ENCODE measurements around the gene CDON. TPM values are rescaled to one million over a fixed set of nuclear protein-coding genes. Genes with fewer than 3 reads are reported as not detected.

The CDON gene
- total RNA-seq, 1 donor from 2014 or later: 1.3 TPM

DNA sequence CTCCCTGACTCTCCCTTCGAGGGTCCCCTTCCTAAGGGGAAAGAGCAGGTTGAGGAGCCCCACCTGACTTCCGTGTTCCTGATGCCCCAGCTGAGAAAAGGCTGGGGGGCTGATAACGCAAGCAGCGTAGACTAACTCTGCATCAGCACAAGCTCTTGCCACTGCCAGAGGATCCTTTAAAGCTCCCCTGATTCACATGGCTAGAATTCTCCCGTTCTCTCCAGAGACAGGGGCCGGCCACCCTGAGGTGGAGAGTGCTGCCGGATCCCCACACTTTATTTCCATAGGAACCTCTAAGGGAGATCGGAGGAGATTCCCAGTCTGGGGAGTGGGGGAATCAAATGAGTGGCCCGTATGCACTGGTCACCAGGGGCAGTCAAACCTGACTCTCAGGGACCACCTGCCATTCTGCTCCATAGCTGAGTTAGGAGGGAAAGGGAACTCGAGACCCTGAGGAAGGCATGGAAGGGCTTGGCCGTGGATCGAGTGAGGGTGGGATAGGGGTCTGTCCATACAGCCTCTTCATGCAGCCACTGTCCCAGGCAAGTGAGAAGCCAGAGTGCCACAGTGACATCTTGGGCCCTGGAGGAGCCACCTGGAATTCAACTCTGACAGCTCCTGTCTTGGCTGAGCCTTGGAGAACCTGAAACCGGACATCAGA, 118.2 kb downstream of the CDON start:
- no peaks in the 10 kb centered on the region for H3K27me3 Mint-ChIP-seq (ENCODE audit: insufficient read depth)
- intact Hi-C loops (cut with micrococcal nuclease): loop anchor here (5.0 kb wide), 1 partner anchor 118 kb away; the partner anchor contains the start of gene CDON

GRCh38 chr11:125943661-125944349, 118.9 kb downstream of the CDON start:
- no peaks in the 10 kb centered on the region for H3K9me3 Mint-ChIP-seq
- no peaks in the 10 kb centered on the region for H3K36me3 Mint-ChIP-seq (ENCODE audit: low read depth)
- no peaks in the 10 kb centered on the region for H3K27me3 Mint-ChIP-seq (ENCODE audit: insufficient read depth)
- no peaks in the 10 kb centered on the region for H3K4me1 Mint-ChIP-seq (ENCODE audit: low read depth)
- DNase-seq (ENCODE audit: low spot score): no peak
- no peak overlapping the region for H3K4me3 Mint-ChIP-seq
- intact Hi-C loops (cut with micrococcal nuclease): loop anchor here (5.0 kb wide), 1 partner anchor 118 kb away; the partner anchor contains the start of gene CDON
- H3K27ac Mint-ChIP-seq: no peak overlapping the region

More for the DNA sequence above, 118.2 kb downstream of the CDON start:
- Mint-ChIP-seq H3K9me3 (no peaks in the 10 kb centered on the region), H3K27ac (no peak overlapping the region), H3K4me1 (ENCODE audit: low read depth) (no peaks in the 10 kb centered on the region), H3K36me3 (ENCODE audit: low read depth) (no peaks in the 10 kb centered on the region), H3K4me3 (no peak overlapping the region)
- no peak for DNase-seq (ENCODE audit: low spot score)

- no peak for DNase-seq (ENCODE audit: low spot score)
- no peaks in the 10 kb centered on the region for H3K9me3 Mint-ChIP-seq
- no peaks in the 10 kb centered on the region for H3K27me3 Mint-ChIP-seq (ENCODE audit: insufficient read depth)
- no peaks in the 10 kb centered on the region for H3K36me3 Mint-ChIP-seq (ENCODE audit: low read depth)
- H3K4me1 Mint-ChIP-seq (ENCODE audit: low read depth): no peaks in the 10 kb centered on the region
- no peak overlapping the region for H3K4me3 Mint-ChIP-seq
- intact Hi-C loops (cut with micrococcal nuclease): loop anchor here (1.0 to 5.0 kb wide), 2 partner anchors 119 to 251 kb away; partner anchors contain the start of gene CDON
- no peak overlapping the region for H3K27ac Mint-ChIP-seq
Observed at GRCh38 chr11:125942771-125943428, 119.8 kb downstream of the CDON start.

GRCh38 chr11:125941619-125942611, 120.8 kb downstream of the CDON start:
- intact Hi-C loops (cut with micrococcal nuclease): loop anchor here (1.0 to 5.0 kb wide), 2 partner anchors 120 to 252 kb away; partner anchors contain the start of gene CDON
- Mint-ChIP-seq H3K9me3 (no peaks in the 10 kb centered on the region), H3K27me3 (ENCODE audit: insufficient read depth) (peaks cover under 1% of the 10 kb centered on the region)

GRCh38 chr11:125941267-125941618, 121.4 kb downstream of the CDON start:
- Mint-ChIP-seq H3K9me3 (no peaks in the 10 kb centered on the region), H3K36me3 (ENCODE audit: low read depth) (no peaks in the 10 kb centered on the region), H3K4me1 (ENCODE audit: low read depth) (no peaks in the 10 kb centered on the region), H3K27me3 (ENCODE audit: insufficient read depth) (peaks cover 5% of the 10 kb centered on the region), H3K4me3 (no peak overlapping the region), H3K27ac (peak overlapping the region; percentile 11)
- no peak for DNase-seq (ENCODE audit: low spot score)
- intact Hi-C loops (cut with micrococcal nuclease): loop anchor here (5.0 kb wide), 1 partner anchor 121 kb away; the partner anchor contains the start of gene CDON

More at GRCh38 chr11:125941619-125942611, 120.8 kb downstream of the CDON start:
- Mint-ChIP-seq H3K4me1 (ENCODE audit: low read depth) (no peaks in the 10 kb centered on the region), H3K4me3 (no peak overlapping the region), H3K36me3 (ENCODE audit: low read depth) (no peaks in the 10 kb centered on the region), H3K27ac (peak overlapping the region; percentile 11)
- peak; percentile 9 for DNase-seq (ENCODE audit: low spot score)

- no peak overlapping the region for H3K27ac Mint-ChIP-seq
- H3K36me3 Mint-ChIP-seq (ENCODE audit: low read depth): no peaks in the 10 kb centered on the region
- no peaks in the 10 kb centered on the region for H3K9me3 Mint-ChIP-seq
- H3K4me3 Mint-ChIP-seq: no peak overlapping the region
- DNase-seq (ENCODE audit: low spot score): no peak
- intact Hi-C loops (cut with micrococcal nuclease): loop anchor here (5.0 kb wide), 1 partner anchor 122 kb away; the partner anchor contains the start of gene CDON
- H3K27me3 Mint-ChIP-seq (ENCODE audit: insufficient read depth): peaks cover 7% of the 10 kb centered on the region
- no peaks in the 10 kb centered on the region for H3K4me1 Mint-ChIP-seq (ENCODE audit: low read depth)
Observed at GRCh38 chr11:125940145-125940544, 122.5 kb downstream of the CDON start.

DNA sequence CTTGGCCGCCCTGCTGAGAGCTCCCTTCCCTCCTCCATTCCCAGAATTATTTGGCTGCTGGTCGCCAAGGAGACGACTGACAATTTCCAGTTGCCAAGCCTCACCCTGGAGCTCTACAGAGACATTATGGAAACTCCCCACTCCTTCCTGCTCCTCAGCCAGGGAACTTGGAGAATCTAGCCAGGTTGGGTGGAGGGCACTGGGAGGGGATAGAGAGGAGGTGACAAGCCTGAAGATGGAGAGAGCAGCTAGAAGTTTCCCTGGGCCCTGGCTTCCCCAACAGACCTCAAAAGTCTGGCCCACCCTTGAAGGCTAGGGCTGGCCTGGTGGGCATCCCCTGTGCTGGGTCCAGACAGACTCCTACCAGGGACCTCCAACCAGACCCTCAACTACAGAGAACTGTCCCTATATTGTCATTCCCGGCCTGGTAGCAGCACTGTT, 123.6 kb downstream of the CDON start:
- DNase-seq (ENCODE audit: low spot score): no peak
- H3K27ac Mint-ChIP-seq: no peak overlapping the region
- peaks cover 11% of the 10 kb centered on the region for H3K27me3 Mint-ChIP-seq (ENCODE audit: insufficient read depth)
- H3K4me3 Mint-ChIP-seq: no peak overlapping the region
- intact Hi-C loops (cut with micrococcal nuclease): no loop called here
- H3K36me3 Mint-ChIP-seq (ENCODE audit: low read depth): no peaks in the 10 kb centered on the region
- H3K9me3 Mint-ChIP-seq: no peaks in the 10 kb centered on the region
- H3K4me1 Mint-ChIP-seq (ENCODE audit: low read depth): no peaks in the 10 kb centered on the region

GRCh38 chr11:125938418-125938817, 124.2 kb downstream of the CDON start:
- H3K9me3 Mint-ChIP-seq: no peaks in the 10 kb centered on the region
- intact Hi-C loops (cut with micrococcal nuclease): no loop called here
- H3K4me1 Mint-ChIP-seq (ENCODE audit: low read depth): no peaks in the 10 kb centered on the region
- no peak overlapping the region for H3K27ac Mint-ChIP-seq
- no peak overlapping the region for H3K4me3 Mint-ChIP-seq
- peaks cover 11% of the 10 kb centered on the region for H3K27me3 Mint-ChIP-seq (ENCODE audit: insufficient read depth)
- no peak for DNase-seq (ENCODE audit: low spot score)
- no peaks in the 10 kb centered on the region for H3K36me3 Mint-ChIP-seq (ENCODE audit: low read depth)

- DNase-seq (ENCODE audit: low spot score): no peak
- intact Hi-C loops (cut with micrococcal nuclease): no loop called here
- Mint-ChIP-seq H3K4me1 (ENCODE audit: low read depth) (no peaks in the 10 kb centered on the region), H3K4me3 (no peak overlapping the region), H3K9me3 (no peaks in the 10 kb centered on the region), H3K27ac (no peak overlapping the region), H3K36me3 (ENCODE audit: low read depth) (no peaks in the 10 kb centered on the region), H3K27me3 (ENCODE audit: insufficient read depth) (peaks cover 18% of the 10 kb centered on the region)
Observed at GRCh38 chr11:125935618-125936199, 127.0 kb downstream of the CDON start.

DNA sequence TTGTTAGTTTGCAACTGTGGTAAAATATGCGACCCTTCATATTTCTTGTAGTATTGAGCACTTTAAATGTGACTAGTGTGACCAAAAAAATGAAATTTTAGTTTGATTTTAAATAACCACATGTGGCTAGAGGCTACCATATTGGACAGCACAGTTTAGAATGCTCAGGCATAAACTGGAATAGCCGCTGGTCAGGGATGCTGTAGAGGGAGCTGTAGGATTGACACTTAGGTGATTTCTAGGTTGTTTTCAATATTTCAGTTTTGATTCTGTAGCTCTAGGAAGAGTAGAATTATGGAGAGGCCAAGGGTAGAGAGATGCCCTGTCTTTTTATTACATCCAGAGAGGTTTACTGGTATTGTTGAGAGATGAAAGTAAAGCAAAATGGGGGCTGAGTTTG, 127.6 kb downstream of the CDON start:
- intact Hi-C loops (cut with micrococcal nuclease): no loop called here
- peaks cover 18% of the 10 kb centered on the region for H3K27me3 Mint-ChIP-seq (ENCODE audit: insufficient read depth)
- H3K9me3 Mint-ChIP-seq: no peaks in the 10 kb centered on the region
- H3K4me3 Mint-ChIP-seq: no peak overlapping the region
- H3K36me3 Mint-ChIP-seq (ENCODE audit: low read depth): no peaks in the 10 kb centered on the region
- H3K4me1 Mint-ChIP-seq (ENCODE audit: low read depth): no peaks in the 10 kb centered on the region
- no peak for DNase-seq (ENCODE audit: low spot score)
- H3K27ac Mint-ChIP-seq: no peak overlapping the region

DNA sequence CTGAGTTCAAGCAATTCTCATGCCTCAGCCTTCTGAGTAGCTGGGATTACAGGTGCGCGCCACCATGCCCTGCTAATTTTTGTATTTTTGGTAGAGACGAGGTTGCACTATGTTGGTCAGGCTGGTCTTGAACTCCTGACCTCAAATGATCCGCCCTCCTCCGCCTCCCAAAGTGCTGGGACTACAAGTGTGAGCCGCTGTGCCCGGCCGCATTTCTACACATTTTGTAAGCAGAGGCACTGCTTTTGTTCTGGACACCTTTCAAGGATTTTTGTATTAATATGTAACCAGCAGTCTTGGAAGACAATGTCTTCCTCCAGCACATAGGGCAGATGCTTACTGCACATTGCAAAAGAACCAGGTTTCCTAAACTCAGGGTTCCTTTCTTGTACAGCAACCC, 128.2 kb downstream of the CDON start:
- Mint-ChIP-seq H3K36me3 (ENCODE audit: low read depth) (no peaks in the 10 kb centered on the region), H3K9me3 (no peaks in the 10 kb centered on the region), H3K27me3 (ENCODE audit: insufficient read depth) (peaks cover 18% of the 10 kb centered on the region), H3K27ac (no peak overlapping the region), H3K4me1 (ENCODE audit: low read depth) (no peaks in the 10 kb centered on the region), H3K4me3 (no peak overlapping the region)
- intact Hi-C loops (cut with micrococcal nuclease): no loop called here
- DNase-seq (ENCODE audit: low spot score): no peak

Data from activated T-helper 1 cell treated with anti-CD3 and anti-CD28 coated beads, Interleukin-12 subunit alpha, Interleukin-12 subunit beta, Interleukin-2, Interleukin-4 antibody, amounts not matched to agents 30 ng/mL and 10 ng/mL and 1 ng/mL, durations not matched to agents 14 hours and 24 hours and 36 hours (primary cell).